IMR-90 (cell line): Measurements from ENCODE around the gene RAB40C. TPM values are rescaled to one million over a fixed set of nuclear protein-coding genes. Genes with fewer than 3 reads are reported as not detected.

ENCODE experiments used
- ATAC-seq: fragments of 200-7000 bp; cut with Tn5 transposase; 2 replicates; pipeline ENCODE4 v1.9.1; 2020; ENCODE audit warnings: low read depth, mild to moderate bottlenecking, moderate library complexity
- BruUV-seq: library from RNA; stranded (reverse); fragments of 400-500 nt; replicated peaks from 2 replicates; lab custom pipeline; 2021; lab: Mats Ljungman, UMichigan
- CTCF ChIA-PET: fragments of 300-600 bp; formaldehyde crosslinking; extraction: SDS; loops from one replicate; lab custom pipeline; 2021; ENCODE audit warnings: antibody characterized with exemption; lab: Yijun Ruan, JAX
- POLR2A ChIA-PET: fragments of 300-600 bp; sonication (Branson Sonifier 250); formaldehyde crosslinking; loops from one replicate; lab custom pipeline; 2022; ENCODE audit warnings: antibody characterized with exemption; ENCODE audit not compliant: unreplicated experiment; lab: Charles Lee
- DNase-seq: peaks from one replicate; pipeline ENCODE4 v3.0.0; 2013
- H2AFZ ChIP-seq: replicated peaks from 2 replicates; pipeline ENCODE3; 2013; ENCODE audit warnings: low read length, mild to moderate bottlenecking; ENCODE audit not compliant: poor library complexity
- H2AK5ac ChIP-seq: 2 replicates; pipeline ENCODE4 v1.6.1; 2013; ENCODE audit warnings: low read depth, low read length, inconsistent platforms
- H2AK9ac ChIP-seq: replicated peaks from 2 replicates; pipeline ENCODE3; 2013; ENCODE audit warnings: mild to moderate bottlenecking, low read depth, low read length, moderate library complexity; ENCODE audit not compliant: poor library complexity
- H2BK120ac ChIP-seq: 2 replicates; pipeline ENCODE4 v1.6.1; 2013; ENCODE audit warnings: low read depth, low read length, inconsistent platforms
- H2BK15ac ChIP-seq: 3 replicates; pipeline ENCODE4 v1.6.1; 2013; ENCODE audit warnings: low read depth, low read length, inconsistent platforms
- H2BK20ac ChIP-seq: 2 replicates; pipeline ENCODE4 v1.6.1; 2013; ENCODE audit warnings: low read depth, mild to moderate bottlenecking, inconsistent platforms, low read length, moderate library complexity
- H2BK5ac ChIP-seq: 2 replicates; pipeline ENCODE4 v1.6.1; 2013; ENCODE audit warnings: mild to moderate bottlenecking, low read depth, low read length, inconsistent platforms; ENCODE audit not compliant: poor library complexity, severe bottlenecking
- H3K14ac ChIP-seq: replicated peaks from 2 replicates; pipeline ENCODE4 v1.6.1; 2013; ENCODE audit warnings: low read depth, low read length, inconsistent platforms
- H3K18ac ChIP-seq: 2 replicates; pipeline ENCODE4 v1.6.1; 2013; ENCODE audit warnings: low read depth, low read length, control low read depth
- H3K23ac ChIP-seq: 2 replicates; pipeline ENCODE4 v1.6.1; 2013; ENCODE audit warnings: low read depth, low read length, inconsistent platforms
- H3K27ac ChIP-seq: 2 replicates; pipeline ENCODE4 v1.5.1; 2013; ENCODE audit warnings: mild to moderate bottlenecking, control low read depth, low read length; ENCODE audit not compliant: insufficient read depth
- H3K27me3 ChIP-seq: 2 replicates; pipeline ENCODE4 v1.6.1; 2013; ENCODE audit warnings: low read length; ENCODE audit not compliant: control insufficient read depth, insufficient read depth
- H3K36me3 ChIP-seq: 2 replicates; pipeline ENCODE4 v1.6.1; 2013; ENCODE audit warnings: low read length, mixed read lengths; ENCODE audit not compliant: control insufficient read depth, insufficient read depth
- H3K4ac ChIP-seq: 2 replicates; pipeline ENCODE4 v1.6.1; 2013; ENCODE audit warnings: low read depth, low read length, inconsistent platforms
- H3K4me1 ChIP-seq: 2 replicates; pipeline ENCODE4 v1.6.1; 2013; ENCODE audit warnings: low read length, mixed read lengths; ENCODE audit not compliant: control insufficient read depth, insufficient read depth
- H3K4me2 ChIP-seq: 2 replicates; pipeline ENCODE4 v1.6.1; 2013; ENCODE audit warnings: low read depth, mild to moderate bottlenecking, control low read depth, low read length, moderate library complexity
- H3K4me3 ChIP-seq: 2 replicates; pipeline ENCODE4 v1.5.1; 2013; ENCODE audit warnings: low read depth, mild to moderate bottlenecking, control low read depth, low read length, moderate library complexity; ENCODE audit not compliant: insufficient read depth
- H3K56ac ChIP-seq: 2 replicates; pipeline ENCODE4 v1.6.1; 2013; ENCODE audit warnings: low read length, inconsistent platforms; ENCODE audit not compliant: insufficient read depth; ENCODE audit errors: extremely low read depth
- H3K79me1 ChIP-seq, 2 experiments: 2 replicates each; pipeline ENCODE4 v1.6.1; 2013; ENCODE audit warnings: low read length in 2 of 2, inconsistent platforms in 1 of 2, low read depth in 1 of 2
- H3K9ac ChIP-seq: 2 replicates; pipeline ENCODE4 v1.6.1; 2013; ENCODE audit warnings: low read depth, low read length, control low read depth
- H3K9me1 ChIP-seq: 2 replicates; pipeline ENCODE4 v1.6.1; 2013; ENCODE audit warnings: low read length, inconsistent platforms; ENCODE audit not compliant: insufficient read depth
- H3K9me3 ChIP-seq: 2 replicates; pipeline ENCODE4 v1.6.1; 2013; ENCODE audit warnings: low read length; ENCODE audit not compliant: control insufficient read depth, insufficient read depth
- H4K20me1 ChIP-seq: 2 replicates; pipeline ENCODE4 v1.6.1; 2013; ENCODE audit warnings: low read length, inconsistent platforms; ENCODE audit not compliant: insufficient read depth
- H4K5ac ChIP-seq: 2 replicates; pipeline ENCODE4 v1.6.1; 2013; ENCODE audit warnings: mild to moderate bottlenecking, low read depth, low read length, control low read depth
- H4K8ac ChIP-seq, 2 experiments: 2 replicates each; pipeline ENCODE4 v1.6.1; 2013; ENCODE audit warnings: low read depth in 2 of 2, low read length in 2 of 2, control low read depth in 1 of 2, inconsistent platforms in 1 of 2
- H4K91ac ChIP-seq: 2 replicates; pipeline ENCODE4 v1.6.1; 2013; ENCODE audit warnings: low read depth, low read length, inconsistent platforms; ENCODE audit not compliant: insufficient read depth
- BHLHE40 ChIP-seq: fragments of 150-350 bp; IDR thresholded peaks from 2 replicates; pipeline ENCODE4 v1.6.1; 2016; ENCODE audit warnings: mild to moderate bottlenecking, low read depth, low read length
- POLR2A ChIP-seq: IDR thresholded peaks from 2 replicates; pipeline ENCODE4 v1.6.1; 2012; ENCODE audit warnings: mild to moderate bottlenecking, low read depth, low read length
- RAD21 ChIP-seq: IDR thresholded peaks from 2 replicates; pipeline ENCODE4 v1.6.1; 2012; ENCODE audit warnings: low read length, improper control_type of control experiment
- RFX5 ChIP-seq: IDR thresholded peaks from 2 replicates; pipeline ENCODE4 v1.8.0; 2012; ENCODE audit warnings: low read depth, mild to moderate bottlenecking, low read length, moderate library complexity
- WGBS, 2 experiments: methylation state at CpG; one replicate each; pipeline versions ENCODE4 v1.1.5 to v1.1.7; 2013; ENCODE audit warnings: missing lambda C conversion rate in 2 of 2; ENCODE audit not compliant: insufficient read length in 1 of 2; ENCODE audit errors: extremely low coverage in 2 of 2; 5-methylcytosine and 5-hydroxymethylcytosine counted together
- dilution Hi-C: fragments of 300-500 bp; cut with HindIII; formaldehyde crosslinking; loops from one replicate; pipeline ENCODE4 v1.14.3; 2018; ENCODE audit warnings: low sequenced_read_pairs; ENCODE audit not compliant: unreplicated experiment
- in situ Hi-C: fragments of 300-500 bp; cut with MboI; formaldehyde crosslinking; loops from 3 replicates; pipeline ENCODE4 v1.14.3; 2019; ENCODE audit warnings: low sequenced_read_pairs, inconsistent platforms, mixed read lengths
- intact Hi-C: fragments of 100-400 bp; cut with micrococcal nuclease; formaldehyde crosslinking; loops from 2 replicates; pipeline ENCODE4 v1.10.0; 2022
- polyA plus RNA-seq, 3 experiments: library from polyadenylated mRNA; depleted of rRNA; stranded (reverse); fragments of >200 nt; gene quantifications; 2 replicates each; pipeline ENCODE4 v1.2.3, GENCODE V29; 2012; ENCODE audit warnings: low replicate concordance in 1 of 3
- total RNA-seq: library from RNA; depleted of rRNA; stranded (reverse); fragments of >200 nt; gene quantifications from 2 replicates; pipeline ENCODE4 v1.2.3, GENCODE V29; 2012

The RAB40C gene
- total and polyA plus RNA-seq, 2 of the 4 experiments (the other 2 are of a cell fraction), result 6.8 to 13.7 TPM

GRCh38 chr16:556474-557173 lies 33.2 kb upstream of the RAB40C start:
- TF ChIP-seq BHLHE40 (no peak), RAD21 (no peak), POLR2A (no peak), RFX5 (no peak)

More at GRCh38 chr16:556474-557173, 33.2 kb upstream of the RAB40C start:
- H3K27ac ChIP-seq, result no peak overlapping the region
- no peak overlapping the region for H3K4me2 ChIP-seq
- H3K9me3 ChIP-seq, result no peaks in the 10 kb centered on the region
- no peak overlapping the region for H4K5ac ChIP-seq
- no peak overlapping the region for H2BK5ac ChIP-seq
- ATAC-seq (no peak), DNase-seq (no peak)
- peaks cover 12% of the 10 kb centered on the region for H3K36me3 ChIP-seq
- 0 out of 2 replicates have a peak, but pooled peaks cover 3% of the 10 kb centered on the region for H3K4me1 ChIP-seq
- ChIA-PET CTCF (no interaction called here), POLR2A (no interaction called here)
- H3K79me1 ChIP-seq, result no peaks in the 10 kb centered on the region; a peak in 1 of 4 replicates
- 85% methylated on average over 16 of the region's 32 CpGs; no CpG with 5 or more reads in 1 of the 2 experiments for WGBS, 2 experiments
- H4K8ac ChIP-seq, result no peak overlapping the region
- no peak overlapping the region for H3K18ac ChIP-seq
- H3K56ac ChIP-seq, result no peak overlapping the region
- H2BK120ac ChIP-seq, result no peak overlapping the region
- dilution Hi-C loops, result no loop called here
- no peak overlapping the region for H3K9ac ChIP-seq
- peaks cover 37% of the 10 kb centered on the region for H3K27me3 ChIP-seq
- intact Hi-C loops, result no loop called here
- no peak overlapping the region for H2AFZ ChIP-seq
- no peak overlapping the region for H2BK15ac ChIP-seq
- H4K20me1 ChIP-seq, result peaks cover 9% of the 10 kb centered on the region; the same call in 1 of the 2 replicates
- no peak overlapping the region for H2AK5ac ChIP-seq
- no TSS peak for BruUV-seq
- no peak overlapping the region for H3K23ac ChIP-seq
- no peak overlapping the region for H2AK9ac ChIP-seq
- no peak overlapping the region for H4K91ac ChIP-seq
- H3K14ac ChIP-seq, result no peak overlapping the region
- H3K4me3 ChIP-seq, result no peak overlapping the region
- in situ Hi-C loops, result no loop called here
- no peak overlapping the region for H2BK20ac ChIP-seq
- no peaks in the 10 kb centered on the region for H3K9me1 ChIP-seq
- H3K4ac ChIP-seq, result no peak overlapping the region
